Adipocyte (in vitro differentiated cells): ENCODE measurements around the gene CYP3A5.

ENCODE experiments used
- DNase-seq: peaks from one replicate; pipeline ENCODE4 v3.0.0-alpha.2; 2015; ENCODE audit warnings: low read depth
- H3K27me3 ChIP-seq: replicated peaks from 2 replicates; pipeline ENCODE4 v1.7.0; 2013; ENCODE audit warnings: mild to moderate bottlenecking, low read length, moderate library complexity; ENCODE audit not compliant: control insufficient read depth, insufficient read depth
- H3K36me3 ChIP-seq: 2 replicates; pipeline ENCODE4 v1.7.0; 2013; ENCODE audit warnings: low read length, mild to moderate bottlenecking, moderate library complexity; ENCODE audit not compliant: control insufficient read depth, insufficient read depth, severe bottlenecking
- H3K4me1 ChIP-seq: 2 replicates; pipeline ENCODE4 v1.7.0; 2013; ENCODE audit warnings: mild to moderate bottlenecking, low read length, moderate library complexity; ENCODE audit not compliant: control insufficient read depth, insufficient read depth
- H3K4me3 ChIP-seq: 2 replicates; pipeline ENCODE4 v1.7.0; 2013; ENCODE audit warnings: mild to moderate bottlenecking, low read length, moderate library complexity
- H3K9ac ChIP-seq: 2 replicates; pipeline ENCODE4 v1.7.0; 2013; ENCODE audit warnings: mild to moderate bottlenecking, low read length, moderate library complexity
- H3K9me3 ChIP-seq: 2 replicates; pipeline ENCODE4 v1.7.0; 2013; ENCODE audit warnings: mild to moderate bottlenecking, low read length, moderate library complexity; ENCODE audit not compliant: control insufficient read depth

CYP3A5 gene

GRCh38 chr7:99605527-99605926 is 74.3 kb downstream of the CYP3A5 start:
- Histone ChIP-seq H3K4me1 (no peaks in the 10 kb centered on the region), H3K9ac (no peak overlapping the region), H3K9me3 (no peaks in the 10 kb centered on the region), H3K27me3 (no peaks in the 10 kb centered on the region), H3K4me3 (no peak overlapping the region), H3K36me3 (no peaks in the 10 kb centered on the region)
- no peak for DNase-seq

GRCh38 chr7:99601656-99602310 is 78.0 kb downstream of the CYP3A5 start:
- no peaks in the 10 kb centered on the region for H3K4me1 ChIP-seq
- DNase-seq: no peak

GRCh38 chr7:99599836-99600235 is 80.0 kb downstream of the CYP3A5 start:
- Histone ChIP-seq H3K9ac (no peak overlapping the region), H3K36me3 (no peaks in the 10 kb centered on the region), H3K27me3 (no peaks in the 10 kb centered on the region), H3K9me3 (no peaks in the 10 kb centered on the region), H3K4me3 (no peak overlapping the region), H3K4me1 (no peaks in the 10 kb centered on the region)
- DNase-seq: no peak

More at GRCh38 chr7:99601656-99602310, 78.0 kb downstream of the CYP3A5 start:
- H3K27me3 ChIP-seq: no peaks in the 10 kb centered on the region
- no peak overlapping the region for H3K9ac ChIP-seq
- no peaks in the 10 kb centered on the region for H3K9me3 ChIP-seq
- no peak overlapping the region for H3K4me3 ChIP-seq
- H3K36me3 ChIP-seq: no peaks in the 10 kb centered on the region
